ENCODE data around the gene SCG3.

SCG3 gene

GRCh38 chr15:51758645-51759044 is 77.3 kb downstream of the SCG3 start:
- no peak for DNase-seq (ENCODE audit: low read depth in 2 of 2)

- DNase-seq (ENCODE audit: low read depth in 2 of 2) = no peak
Observed at GRCh38 chr15:51759557-51760070, 78.3 kb downstream of the SCG3 start.

DNA sequence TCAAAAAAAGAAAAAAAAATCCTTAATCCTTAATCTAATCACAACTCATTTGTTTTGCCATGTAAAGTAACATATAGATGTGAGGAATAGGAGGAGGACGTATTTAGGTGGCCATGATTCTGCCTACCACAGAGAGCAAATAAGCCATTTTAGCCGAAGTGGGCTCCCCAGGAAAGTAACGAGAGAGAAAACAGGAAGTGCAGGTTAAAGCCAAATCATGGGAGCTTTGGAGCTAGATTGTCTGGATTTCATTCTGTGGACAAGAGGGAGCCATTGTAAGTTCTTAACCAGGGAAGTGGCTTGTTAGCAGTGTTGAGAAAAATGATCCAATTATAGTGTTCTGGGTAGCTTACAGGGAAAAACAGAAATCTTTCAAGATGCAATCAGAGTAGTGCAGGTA is 79.5 kb downstream of the SCG3 start:
- DNase-seq (ENCODE audit: low read depth in 2 of 2) = no peak

- no peak for DNase-seq (ENCODE audit: low read depth in 2 of 2)
Observed at GRCh38 chr15:51765751-51766150, 84.4 kb downstream of the SCG3 start.

DNA sequence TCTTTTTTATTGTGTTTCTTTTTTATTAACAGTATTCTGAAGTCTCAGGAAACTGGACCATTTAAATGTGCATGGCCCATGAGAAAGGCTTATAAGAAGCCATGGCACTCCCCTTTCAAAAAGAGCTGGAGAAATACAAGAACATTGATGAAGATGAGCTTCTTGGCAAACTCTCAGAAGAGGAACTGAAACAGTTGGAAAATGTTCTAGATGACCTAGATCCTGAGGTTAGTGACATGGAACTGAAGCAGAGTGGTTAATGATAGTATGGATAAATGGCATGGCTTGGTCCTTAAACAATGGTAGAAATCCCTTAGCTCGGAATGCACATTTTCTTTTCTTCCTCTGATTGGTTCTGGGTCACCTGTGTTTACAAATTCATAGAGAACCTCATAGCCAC is 85.0 kb downstream of the SCG3 start:
- no peak for DNase-seq (ENCODE audit: low read depth in 2 of 2)

DNA sequence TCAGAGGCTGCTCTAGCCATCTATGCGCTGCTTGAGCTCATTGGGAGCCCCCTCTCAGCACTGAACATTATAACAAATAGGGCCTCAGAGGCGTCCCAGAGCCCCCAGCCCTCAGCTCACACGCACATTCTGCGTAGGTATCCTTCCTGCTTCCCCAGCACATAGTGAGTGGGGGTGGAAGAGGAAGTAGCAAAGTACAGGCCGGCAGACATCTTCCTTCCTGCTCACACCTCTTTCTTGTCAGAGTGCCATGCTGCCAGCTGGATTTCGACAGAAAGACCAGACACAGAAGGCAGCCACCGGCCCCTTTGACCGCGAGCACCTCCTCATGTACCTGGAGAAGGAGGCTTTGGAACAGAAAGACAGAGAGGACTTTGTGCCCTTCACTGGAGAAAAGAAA is 86.7 kb downstream of the SCG3 start:
- no peak for DNase-seq (ENCODE audit: low read depth in 2 of 2)

All from stimulated activated CD8-positive, alpha-beta memory T cell treated with anti-CD3 and anti-CD28 coated beads, Interleukin-2, amount 100 ng/mL, for 1 hour (primary cell).